ENCODE results near the gene JARID2. TPM values are rescaled to one million over a fixed set of nuclear protein-coding genes. Genes with fewer than 3 reads are reported as not detected.

Gene JARID2
- total RNA-seq, 2 experiments from 2014 or later: 28.4 to 29.7 TPM

DNA sequence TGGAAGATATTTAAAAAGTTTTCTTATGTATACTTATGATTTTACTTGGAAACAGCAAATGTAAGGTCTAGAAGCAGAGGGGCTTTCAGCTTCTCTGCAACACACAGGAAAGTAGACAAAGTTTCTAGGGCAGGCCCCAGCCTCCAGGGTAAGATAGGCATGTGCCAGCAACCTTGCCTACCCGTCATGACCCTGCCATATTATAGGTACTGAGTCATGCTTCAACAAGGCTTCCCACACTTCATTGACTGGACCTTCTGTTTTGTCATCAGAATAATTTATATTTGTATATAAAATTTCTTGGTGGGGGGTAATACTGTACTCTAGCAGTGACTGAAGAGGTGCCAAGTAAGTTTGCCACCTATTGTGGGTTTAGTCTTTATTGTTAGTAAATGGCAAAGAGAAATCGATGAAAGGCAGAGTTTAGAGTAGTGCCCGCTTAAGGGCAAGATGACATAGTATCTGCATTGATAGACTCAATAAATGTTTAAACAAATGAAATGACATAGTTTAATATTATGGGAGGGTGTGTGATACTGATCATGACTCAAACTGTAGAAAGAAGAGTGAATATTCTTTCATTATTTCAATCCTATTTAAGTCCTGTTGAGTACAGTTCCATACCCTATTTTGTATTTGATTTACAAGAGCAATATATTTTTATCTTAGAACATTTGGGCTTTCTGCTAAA lies 95.6 kb downstream of the JARID2 start:
- Mint-ChIP-seq H3K36me3 (ENCODE audit: low read depth) (peaks cover 5% of the 10 kb centered on the region), H3K4me3 (peak overlapping the region; percentile 34), H3K27me3 (no peaks in the 10 kb centered on the region), H3K9me3 (no peaks in the 10 kb centered on the region), H3K27ac (peak overlapping the region; percentile 33), H3K4me1 (peaks cover 68% of the 10 kb centered on the region)
- DNase-seq: no peak
- CTCF ChIA-PET: interaction anchor here (0.7 to 1.2 kb wide), 2 partner anchors 9 to 15 kb away, joined by 3 read pairs; no protein-coding TSS in a partner anchor
- POLR2A ChIA-PET: interaction anchor here (1.0 kb wide), 1 partner anchor 12 kb away, joined by 3 read pairs; no protein-coding TSS in a partner anchor

DNA sequence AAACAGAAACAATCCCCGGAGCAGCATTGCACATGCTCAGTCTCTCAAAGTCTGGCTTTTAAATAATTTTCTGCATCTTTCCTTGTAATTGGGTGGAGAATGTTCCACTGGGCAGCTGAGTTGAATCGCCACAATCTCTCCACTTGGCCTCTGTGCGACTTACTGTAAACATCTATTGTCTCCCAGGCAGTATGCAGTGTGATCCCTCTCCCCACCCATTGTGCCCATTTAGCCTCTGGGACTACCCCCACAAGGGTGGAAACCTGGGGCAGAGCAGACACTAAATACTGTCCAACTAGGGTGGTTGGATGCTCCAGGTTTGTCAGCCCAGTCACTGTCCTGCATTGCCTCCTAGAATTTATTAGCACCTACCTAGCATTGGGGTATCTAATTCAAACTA lies 96.2 kb downstream of the JARID2 start:
- ChIA-PET POLR2A (no interaction called here), CTCF (no interaction called here)
- H3K36me3 Mint-ChIP-seq (ENCODE audit: low read depth): peaks cover 5% of the 10 kb centered on the region
- no peak for DNase-seq
- H3K27ac Mint-ChIP-seq: no peak overlapping the region
- no peaks in the 10 kb centered on the region for H3K9me3 Mint-ChIP-seq
- no peak overlapping the region for H3K4me3 Mint-ChIP-seq
- no peaks in the 10 kb centered on the region for H3K27me3 Mint-ChIP-seq
- peaks cover 67% of the 10 kb centered on the region for H3K4me1 Mint-ChIP-seq

DNA sequence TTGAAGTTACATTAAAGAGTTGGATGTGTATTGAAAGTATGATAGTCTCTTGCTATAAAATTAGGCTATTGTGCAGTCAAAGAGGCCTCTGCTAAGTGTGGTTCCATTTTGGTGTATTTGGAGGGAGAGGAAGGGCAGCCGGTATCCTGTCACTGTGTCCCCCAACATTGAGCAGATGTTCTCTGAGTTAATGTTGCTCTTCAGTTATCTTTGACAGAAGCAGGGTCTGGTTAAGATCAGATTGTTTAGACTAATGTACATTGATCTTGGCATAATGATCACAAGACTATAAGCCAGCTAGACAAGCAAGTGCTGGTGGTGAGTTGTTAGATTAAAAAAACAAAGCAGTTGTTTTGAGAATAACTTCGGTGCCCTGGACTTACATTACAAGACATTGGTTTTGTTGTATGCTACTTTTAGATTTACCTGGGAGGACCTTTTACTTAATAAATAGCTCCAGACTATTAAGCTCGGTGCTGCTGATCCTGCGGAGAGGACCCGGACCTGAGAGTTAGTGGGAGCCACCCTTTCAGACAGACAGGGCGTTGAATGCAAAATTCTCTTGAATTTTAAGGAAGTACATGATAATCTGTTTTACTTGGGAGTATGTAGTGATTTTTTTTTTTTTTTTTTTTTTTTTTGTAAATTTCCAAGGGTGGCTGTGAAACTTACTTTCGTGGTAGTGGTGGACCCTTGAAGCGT lies 97.8 kb downstream of the JARID2 start:
- H3K4me3 Mint-ChIP-seq: no peak overlapping the region
- H3K27me3 Mint-ChIP-seq: no peaks in the 10 kb centered on the region
- no peaks in the 10 kb centered on the region for H3K9me3 Mint-ChIP-seq
- DNase-seq: no peak
- ChIA-PET POLR2A (no interaction called here), CTCF (interaction anchor here (0.5 kb wide), 1 partner anchor 18 kb away, joined by 3 read pairs; no protein-coding TSS in a partner anchor)
- H3K27ac Mint-ChIP-seq: no peak overlapping the region
- H3K4me1 Mint-ChIP-seq: peaks cover 62% of the 10 kb centered on the region
- peaks cover 7% of the 10 kb centered on the region for H3K36me3 Mint-ChIP-seq (ENCODE audit: low read depth)

DNA sequence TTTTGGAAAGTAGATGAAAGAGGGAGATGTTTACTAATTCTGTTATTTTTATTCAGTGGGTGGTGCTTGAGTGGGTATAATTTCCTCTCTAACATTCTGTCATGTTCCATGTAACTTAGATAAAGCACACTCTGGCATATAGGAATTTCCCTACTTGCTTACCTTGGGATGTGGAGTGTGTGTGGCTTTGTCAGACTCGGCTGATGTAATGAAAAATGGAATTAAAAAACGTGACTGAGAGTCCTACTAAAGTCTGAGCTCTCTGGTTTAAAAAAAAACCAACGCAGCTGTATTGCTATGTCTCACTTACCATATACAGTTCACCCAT lies 98.3 kb downstream of the JARID2 start:
- Mint-ChIP-seq H3K27ac (no peak overlapping the region), H3K9me3 (no peaks in the 10 kb centered on the region), H3K4me3 (no peak overlapping the region), H3K27me3 (no peaks in the 10 kb centered on the region), H3K36me3 (ENCODE audit: low read depth) (peaks cover 9% of the 10 kb centered on the region), H3K4me1 (peaks cover 60% of the 10 kb centered on the region)
- ChIA-PET CTCF (interaction anchor here (0.7 to 1.4 kb wide), 2 partner anchors 15 to 85 kb away, joined by 3 read pairs; no protein-coding TSS in a partner anchor), POLR2A (no interaction called here)
- DNase-seq: no peak

DNA sequence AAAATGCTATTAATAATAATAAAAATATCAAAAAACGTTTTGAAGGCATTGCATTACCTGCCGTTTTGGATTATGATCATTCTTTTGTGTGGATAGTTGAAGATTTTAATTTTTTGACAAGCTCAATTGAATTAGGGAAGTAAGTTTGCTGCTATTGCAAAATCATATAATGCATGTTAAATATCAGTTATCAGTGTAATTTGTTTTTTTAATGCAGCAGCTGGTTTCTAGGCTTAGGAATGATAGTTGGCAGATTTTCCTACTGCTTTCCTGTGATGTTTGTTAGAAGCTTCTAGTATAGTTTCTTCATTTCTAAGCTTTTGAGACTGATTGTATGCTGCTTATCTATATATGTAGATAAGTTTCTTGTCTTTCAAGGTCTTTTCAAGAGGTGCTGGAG lies 99.0 kb downstream of the JARID2 start:
- DNase-seq: no peak
- no peaks in the 10 kb centered on the region for H3K27me3 Mint-ChIP-seq
- peaks cover 57% of the 10 kb centered on the region for H3K4me1 Mint-ChIP-seq
- ChIA-PET POLR2A (interaction anchor here (0.7 kb wide), 1 partner anchor 1750 kb away, joined by 3 read pairs; no protein-coding TSS in a partner anchor), CTCF (interaction anchor here (0.7 to 1.4 kb wide), 2 partner anchors 15 to 85 kb away, joined by 3 read pairs; no protein-coding TSS in a partner anchor)
- H3K4me3 Mint-ChIP-seq: no peak overlapping the region
- H3K27ac Mint-ChIP-seq: no peak overlapping the region
- H3K36me3 Mint-ChIP-seq (ENCODE audit: low read depth): peaks cover 13% of the 10 kb centered on the region
- H3K9me3 Mint-ChIP-seq: no peaks in the 10 kb centered on the region

DNA sequence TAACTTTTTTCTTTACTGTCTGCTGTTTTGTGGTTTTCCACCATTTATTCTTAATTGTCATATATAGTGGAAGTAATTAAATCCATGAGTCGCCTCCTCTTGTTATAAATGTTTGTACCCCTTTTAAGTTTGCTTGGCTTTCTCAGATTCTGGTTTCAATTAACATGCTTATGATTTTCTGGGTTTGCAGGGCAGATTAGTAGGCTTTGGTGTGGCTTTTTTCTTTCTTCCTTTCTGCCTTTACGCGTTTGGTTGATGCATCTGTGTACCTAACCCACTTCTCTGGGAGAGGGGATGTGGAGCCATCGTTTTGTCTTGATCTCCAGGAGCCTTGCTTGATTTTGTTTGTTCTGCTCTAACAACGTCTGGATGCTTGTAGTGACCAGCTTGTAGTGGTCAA lies 100.4 kb downstream of the JARID2 start:
- Mint-ChIP-seq H3K27me3 (no peaks in the 10 kb centered on the region), H3K4me1 (peaks cover 42% of the 10 kb centered on the region), H3K9me3 (no peaks in the 10 kb centered on the region), H3K36me3 (ENCODE audit: low read depth) (peaks cover 13% of the 10 kb centered on the region), H3K4me3 (no peak overlapping the region), H3K27ac (no peak overlapping the region)
- CTCF ChIA-PET: interaction anchor here (0.7 to 1.2 kb wide), 2 partner anchors 94 to 553 kb away, joined by 3 read pairs; no protein-coding TSS in a partner anchor
- no peak for DNase-seq
- POLR2A ChIA-PET: no interaction called here

DNA sequence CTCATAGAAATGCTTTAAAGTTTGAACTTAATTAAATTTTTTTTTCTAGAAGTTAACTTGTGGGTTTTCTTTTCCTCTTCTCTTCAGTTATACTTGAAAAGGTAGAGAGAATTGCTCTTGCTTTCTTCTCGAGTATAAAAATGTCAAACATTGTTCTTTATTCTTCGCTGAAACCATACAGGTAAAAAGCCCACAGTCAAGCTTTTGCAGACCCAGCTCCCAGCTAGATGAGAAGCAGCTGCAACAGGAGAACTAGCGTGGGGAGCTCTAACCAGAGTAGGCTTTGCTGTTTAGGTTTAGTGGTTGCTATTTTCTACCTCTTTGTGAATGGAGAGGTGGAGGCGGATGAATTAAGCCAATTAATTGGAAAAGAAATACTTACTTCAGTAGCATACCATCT lies 102.7 kb downstream of the JARID2 start:
- Mint-ChIP-seq H3K4me1 (peaks cover 30% of the 10 kb centered on the region), H3K27me3 (no peaks in the 10 kb centered on the region), H3K27ac (no peak overlapping the region), H3K9me3 (no peaks in the 10 kb centered on the region), H3K36me3 (ENCODE audit: low read depth) (peaks cover 11% of the 10 kb centered on the region), H3K4me3 (no peak overlapping the region)
- CTCF ChIA-PET: no interaction called here
- POLR2A ChIA-PET: no interaction called here
- DNase-seq: no peak

DNA sequence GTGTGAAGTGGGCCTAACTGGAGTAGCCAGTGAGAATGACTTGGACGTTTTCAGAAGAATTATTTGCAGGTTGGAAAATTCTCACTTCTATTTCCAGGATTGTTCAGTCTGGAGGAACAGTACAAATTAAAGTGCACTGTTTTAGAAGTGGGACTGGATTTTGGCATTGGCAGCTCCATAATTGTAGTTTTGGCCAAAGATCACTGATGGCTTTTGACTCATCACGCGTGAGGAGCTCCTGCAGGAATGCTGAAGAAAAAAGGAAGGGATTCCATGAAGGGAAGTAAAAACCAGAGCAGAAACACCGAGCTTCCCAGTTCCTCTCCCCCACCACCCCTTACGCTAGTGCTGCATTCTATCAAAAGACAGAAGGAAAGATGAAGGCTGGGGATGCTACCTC lies 103.5 kb downstream of the JARID2 start:
- ChIA-PET POLR2A (no interaction called here), CTCF (no interaction called here)
- Mint-ChIP-seq H3K4me1 (peaks cover 23% of the 10 kb centered on the region), H3K27ac (no peak overlapping the region), H3K36me3 (ENCODE audit: low read depth) (peaks cover 8% of the 10 kb centered on the region), H3K4me3 (no peak overlapping the region), H3K27me3 (no peaks in the 10 kb centered on the region), H3K9me3 (no peaks in the 10 kb centered on the region)
- DNase-seq: no peak

DNA sequence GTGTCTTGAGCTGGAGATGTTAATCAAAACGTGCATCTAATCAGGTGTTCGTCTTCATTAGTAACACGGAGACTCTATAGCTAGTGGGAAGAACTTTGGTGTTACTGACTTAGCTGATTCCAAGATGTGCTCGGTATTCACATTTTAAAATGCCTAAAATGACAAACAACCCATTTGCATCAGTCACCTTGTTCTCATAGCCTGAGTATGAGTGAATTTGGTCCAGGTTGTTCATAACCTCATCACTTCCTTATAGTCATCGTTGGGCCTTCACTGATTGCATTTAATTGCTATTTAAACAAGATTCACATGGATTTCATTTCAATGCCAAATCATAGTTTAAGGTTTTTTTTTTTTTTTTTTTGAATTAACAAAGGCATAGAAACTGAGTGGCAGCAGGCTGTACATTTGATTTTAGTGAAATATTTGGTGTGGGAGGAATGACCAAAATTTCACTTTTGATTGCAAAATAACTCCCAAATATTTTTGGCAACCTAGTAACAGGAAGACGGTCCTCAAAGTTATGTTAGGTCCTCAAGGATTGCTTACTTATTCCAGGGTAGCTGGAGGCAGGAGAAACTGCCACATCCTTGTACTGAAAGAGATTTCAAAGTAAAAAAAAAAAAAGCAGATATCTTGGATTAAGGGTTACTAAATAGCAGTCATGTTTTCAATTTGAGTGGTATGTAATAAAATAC lies 104.7 kb downstream of the JARID2 start:
- ChIA-PET CTCF (no interaction called here), POLR2A (no interaction called here)
- peaks cover 8% of the 10 kb centered on the region for H3K36me3 Mint-ChIP-seq (ENCODE audit: low read depth)
- no peak for DNase-seq
- peaks cover 25% of the 10 kb centered on the region for H3K4me1 Mint-ChIP-seq
- no peaks in the 10 kb centered on the region for H3K9me3 Mint-ChIP-seq
- H3K4me3 Mint-ChIP-seq: no peak overlapping the region
- no peak overlapping the region for H3K27ac Mint-ChIP-seq
- H3K27me3 Mint-ChIP-seq: no peaks in the 10 kb centered on the region

DNA sequence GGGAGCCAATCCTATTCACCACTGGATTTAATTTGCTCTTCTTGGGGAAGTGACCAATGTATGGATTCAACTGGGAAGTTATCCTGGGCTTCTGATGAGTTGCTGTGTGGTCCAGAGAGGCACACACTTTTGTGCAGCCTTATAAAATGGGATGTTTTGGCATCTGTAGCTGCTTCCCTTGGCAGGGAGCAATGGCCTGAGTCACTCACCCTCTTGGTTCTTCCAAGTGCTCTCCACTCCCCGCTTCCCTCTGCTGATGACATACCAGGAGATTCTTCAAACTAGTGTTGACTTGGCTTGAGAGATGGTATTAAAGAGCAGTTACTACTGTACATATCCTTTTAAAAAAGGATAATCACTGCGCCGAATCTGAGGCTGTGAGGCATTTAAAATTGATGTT lies 105.8 kb downstream of the JARID2 start:
- no peaks in the 10 kb centered on the region for H3K27me3 Mint-ChIP-seq
- H3K9me3 Mint-ChIP-seq: no peaks in the 10 kb centered on the region
- CTCF ChIA-PET: no interaction called here
- H3K27ac Mint-ChIP-seq: no peak overlapping the region
- H3K4me1 Mint-ChIP-seq: peaks cover 16% of the 10 kb centered on the region
- no peak overlapping the region for H3K4me3 Mint-ChIP-seq
- POLR2A ChIA-PET: no interaction called here
- peaks cover 10% of the 10 kb centered on the region for H3K36me3 Mint-ChIP-seq (ENCODE audit: low read depth)
- no peak for DNase-seq

DNA sequence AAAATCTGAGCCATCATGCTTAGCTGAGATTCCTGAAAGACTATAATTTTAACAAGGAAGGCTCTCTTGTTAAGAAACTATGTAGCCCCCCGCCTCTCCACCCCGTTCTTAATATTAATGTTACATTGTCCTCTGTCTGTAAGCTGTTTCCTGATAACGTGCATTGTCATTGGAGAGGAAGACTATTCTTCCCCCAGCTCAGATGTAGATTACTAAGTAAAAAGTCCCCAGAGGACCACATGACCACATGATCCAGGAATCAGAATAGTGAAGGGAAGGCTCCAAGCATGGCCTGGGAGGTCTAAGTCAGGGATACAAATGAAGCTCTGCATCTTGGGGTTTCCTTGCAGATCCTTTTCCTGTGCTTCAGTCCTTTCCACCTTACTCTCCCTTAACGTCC lies 106.4 kb downstream of the JARID2 start:
- DNase-seq: no peak
- H3K4me3 Mint-ChIP-seq: no peak overlapping the region
- peaks cover 12% of the 10 kb centered on the region for H3K4me1 Mint-ChIP-seq
- no peaks in the 10 kb centered on the region for H3K9me3 Mint-ChIP-seq
- no peak overlapping the region for H3K27ac Mint-ChIP-seq
- ChIA-PET CTCF (no interaction called here), POLR2A (no interaction called here)
- peaks cover 10% of the 10 kb centered on the region for H3K36me3 Mint-ChIP-seq (ENCODE audit: low read depth)
- no peaks in the 10 kb centered on the region for H3K27me3 Mint-ChIP-seq

DNA sequence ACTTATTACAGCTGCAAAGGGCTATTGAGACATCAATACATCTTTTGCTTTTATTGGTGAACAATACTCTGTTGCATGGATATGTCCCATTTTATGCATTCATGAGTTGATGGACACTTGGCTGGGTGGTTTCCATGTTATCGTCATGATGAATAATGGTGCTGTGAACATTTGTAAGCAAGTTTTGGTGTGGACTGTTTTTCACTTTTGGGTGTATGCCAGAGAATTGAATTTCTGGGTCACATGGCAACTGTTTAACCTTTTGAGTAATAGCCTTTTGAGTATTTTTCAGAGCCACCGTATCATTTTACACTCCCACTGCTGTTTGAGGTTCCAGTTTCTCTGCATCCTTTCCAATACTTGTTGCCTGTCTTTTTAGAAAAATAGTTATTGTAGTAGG lies 107.0 kb downstream of the JARID2 start:
- Mint-ChIP-seq H3K27me3 (no peaks in the 10 kb centered on the region), H3K36me3 (ENCODE audit: low read depth) (peaks cover 12% of the 10 kb centered on the region), H3K27ac (no peak overlapping the region), H3K9me3 (no peaks in the 10 kb centered on the region), H3K4me3 (no peak overlapping the region), H3K4me1 (peaks cover 13% of the 10 kb centered on the region)
- ChIA-PET CTCF (no interaction called here), POLR2A (interaction anchor here (1.4 kb wide), 1 partner anchor 12 kb away, joined by 3 read pairs; no protein-coding TSS in a partner anchor)
- no peak for DNase-seq

DNA sequence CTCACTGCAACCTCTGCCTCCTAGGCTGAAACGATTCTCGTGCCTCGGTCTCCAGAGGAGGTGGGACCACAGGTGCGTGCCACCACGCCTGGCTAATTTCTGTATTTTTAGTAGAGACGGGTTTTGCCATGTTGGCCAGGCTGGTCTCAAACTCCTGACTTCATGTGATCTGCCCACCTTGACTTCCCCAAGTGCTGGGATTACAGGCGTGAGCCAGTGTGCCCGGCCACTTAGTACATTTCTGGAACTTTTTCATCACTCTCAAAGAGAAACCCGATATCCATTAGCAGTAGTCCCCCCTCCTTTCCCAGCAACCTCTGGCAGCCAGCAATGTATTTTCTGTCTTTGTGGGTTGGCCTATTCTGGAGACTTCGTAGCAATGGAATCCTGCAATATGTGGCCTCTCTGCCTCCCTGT lies 109.8 kb downstream of the JARID2 start:
- POLR2A ChIA-PET: no interaction called here
- H3K4me1 Mint-ChIP-seq: peaks cover 30% of the 10 kb centered on the region
- CTCF ChIA-PET: no interaction called here

More for the DNA sequence above, 109.8 kb downstream of the JARID2 start:
- peaks cover 14% of the 10 kb centered on the region for H3K36me3 Mint-ChIP-seq (ENCODE audit: low read depth)
- H3K27ac Mint-ChIP-seq: no peak overlapping the region
- no peak overlapping the region for H3K4me3 Mint-ChIP-seq
- H3K9me3 Mint-ChIP-seq: no peaks in the 10 kb centered on the region
- DNase-seq: no peak
- H3K27me3 Mint-ChIP-seq: no peaks in the 10 kb centered on the region

All from activated CD4-positive, alpha-beta memory T cell treated with anti-CD3 and anti-CD28 coated beads, Interleukin-2, amount 10 ng/mL, durations not matched to agents 7 days and 5 days (primary cell).